ENCODE measurements around the gene TLCD3B. TPM values are rescaled to one million over a fixed set of nuclear protein-coding genes. Genes with fewer than 3 reads are reported as not detected.
A peak's percentile ranks its signal among the peaks of the same experiment; 100 is the strongest.

TLCD3B gene
- total and polyA plus RNA-seq, 2 of the 4 experiments (the other 2 are of a cell fraction) = 0.19 TPM; not detected in 1

GRCh38 chr16:30005341-30006094 lies 25.6 kb downstream of the TLCD3B start:
- Histone ChIP-seq H3K14ac (replicated peaks; ENCODE audit: low read depth, low read length) (no peak overlapping the region), H2AFZ (replicated peaks; ENCODE audit: low read length, poor library complexity) (peak overlapping the region; percentile 21), H3K79me1 (ENCODE audit: low read depth in 1 of 2, low read length in 2 of 2) (peaks cover 0 to 4% of the 10 kb centered on the region in 2 experiments; a peak in 1 of 4 replicates), H2AK9ac (replicated peaks; ENCODE audit: low read depth, low read length, poor library complexity) (peak overlapping the region; percentile 96), H4K5ac (ENCODE audit: low read depth, low read length) (no peak overlapping the region), H4K8ac (ENCODE audit: low read depth in 2 of 2, low read length in 2 of 2) (no peak overlapping the region), H3K36me3 (ENCODE audit: control insufficient read depth, insufficient read depth, low read length) (peaks cover 15% of the 10 kb centered on the region; the same call in 1 of the 2 replicates), H3K9me3 (ENCODE audit: control insufficient read depth, insufficient read depth, low read length) (no peaks in the 10 kb centered on the region), H2AK5ac (ENCODE audit: low read depth, low read length) (peak overlapping the region; percentile 67), H2BK20ac (ENCODE audit: low read depth, low read length) (no peak overlapping the region), H2BK120ac (ENCODE audit: low read depth, low read length) (no peak overlapping the region), H3K9me1 (ENCODE audit: insufficient read depth, low read length) (no peaks in the 10 kb centered on the region), H3K56ac (ENCODE audit: extremely low read depth, insufficient read depth, low read length) (no peak overlapping the region), H2BK15ac (ENCODE audit: low read depth, low read length) (no peak overlapping the region), H3K27ac (ENCODE audit: insufficient read depth, low read length) (no peak overlapping the region), H3K4ac (ENCODE audit: low read depth, low read length) (no peak overlapping the region), H3K9ac (ENCODE audit: low read depth, low read length) (no peak overlapping the region), H4K91ac (ENCODE audit: insufficient read depth, low read depth, low read length) (no peak overlapping the region), H3K18ac (ENCODE audit: low read depth, low read length) (no peak overlapping the region), H3K4me1 (ENCODE audit: control insufficient read depth, insufficient read depth, low read length) (no peaks in the 10 kb centered on the region; the same call in 1 of the 2 replicates), H3K23ac (ENCODE audit: low read depth, low read length) (no peak overlapping the region), H2BK5ac (ENCODE audit: low read depth, low read length, poor library complexity, severe bottlenecking) (no peak overlapping the region), H3K27me3 (ENCODE audit: control insufficient read depth, insufficient read depth, low read length) (peaks cover 12% of the 10 kb centered on the region), H3K4me3 (ENCODE audit: insufficient read depth, low read depth, low read length) (no peak overlapping the region), H3K4me2 (ENCODE audit: low read depth, low read length) (no peak overlapping the region), H4K20me1 (ENCODE audit: insufficient read depth, low read length) (no peaks in the 10 kb centered on the region; the same call in 1 of the 2 replicates)
- in situ Hi-C loops (cut with MboI; ENCODE audit: low sequenced_read_pairs) (no loop called here), dilution Hi-C loops (cut with HindIII; ENCODE audit: low sequenced_read_pairs, unreplicated experiment) (no loop called here), intact Hi-C loops (cut with micrococcal nuclease) (no loop called here)
- CTCF ChIA-PET = interaction anchor here (0.8 kb wide), 1 partner anchor 106 kb away, joined by 3 read pairs; the partner anchor contains the start of gene SEZ6L2
- ATAC-seq (ENCODE audit: low read depth) = peak; percentile 85
- WGBS, 2 experiments (ENCODE audit: extremely low coverage in 2 of 2, insufficient read length in 1 of 2) = 85% methylated on average over 22 of the region's 35 CpGs; no CpG with 5 or more reads in 1 of the 2 experiments
- POLR2A ChIA-PET (ENCODE audit: unreplicated experiment) = interaction anchor here (0.5 kb wide), 1 partner anchor 886 kb away, joined by 3 read pairs; no protein-coding TSS in a partner anchor
- no TSS peak for BruUV-seq (replicated peaks)
- DNase-seq = peak; percentile 31
- TF ChIP-seq NFE2L2 (IDR thresholded peaks at IDR 0.05; ENCODE audit: low read depth, low read length) (no peak), MAZ (IDR thresholded peaks at IDR 0.05; ENCODE audit: borderline replicate concordance, low read depth, low read length) (peak; percentile 29; the same call in 1 of the 2 replicates), BHLHE40 (IDR thresholded peaks at IDR 0.05; ENCODE audit: low read depth, low read length) (no peak), MXI1 (IDR thresholded peaks at IDR 0.05; ENCODE audit: borderline replicate concordance, low read depth, low read length) (no peak), CHD1 (IDR thresholded peaks at IDR 0.05; ENCODE audit: low read depth, low read length) (no peak), RAD21 (IDR thresholded peaks at IDR 0.05; ENCODE audit: low read length) (peak; percentile 64), MAFK (IDR thresholded peaks at IDR 0.05; ENCODE audit: low read depth, low read length) (no peak), POLR2A (IDR thresholded peaks at IDR 0.05; ENCODE audit: low read depth, low read length) (no peak), RFX5 (IDR thresholded peaks at IDR 0.05; ENCODE audit: low read depth, low read length) (no peak), ELK1 (IDR thresholded peaks at IDR 0.05; ENCODE audit: borderline replicate concordance, low read depth, low read length) (no peak), SMC3 (IDR thresholded peaks at IDR 0.05; ENCODE audit: low read depth, low read length) (peak; percentile 83), RCOR1 (IDR thresholded peaks at IDR 0.05; ENCODE audit: insufficient replicate concordance, low read length) (no peak)
- TF ChIP-seq, protein P1, sequence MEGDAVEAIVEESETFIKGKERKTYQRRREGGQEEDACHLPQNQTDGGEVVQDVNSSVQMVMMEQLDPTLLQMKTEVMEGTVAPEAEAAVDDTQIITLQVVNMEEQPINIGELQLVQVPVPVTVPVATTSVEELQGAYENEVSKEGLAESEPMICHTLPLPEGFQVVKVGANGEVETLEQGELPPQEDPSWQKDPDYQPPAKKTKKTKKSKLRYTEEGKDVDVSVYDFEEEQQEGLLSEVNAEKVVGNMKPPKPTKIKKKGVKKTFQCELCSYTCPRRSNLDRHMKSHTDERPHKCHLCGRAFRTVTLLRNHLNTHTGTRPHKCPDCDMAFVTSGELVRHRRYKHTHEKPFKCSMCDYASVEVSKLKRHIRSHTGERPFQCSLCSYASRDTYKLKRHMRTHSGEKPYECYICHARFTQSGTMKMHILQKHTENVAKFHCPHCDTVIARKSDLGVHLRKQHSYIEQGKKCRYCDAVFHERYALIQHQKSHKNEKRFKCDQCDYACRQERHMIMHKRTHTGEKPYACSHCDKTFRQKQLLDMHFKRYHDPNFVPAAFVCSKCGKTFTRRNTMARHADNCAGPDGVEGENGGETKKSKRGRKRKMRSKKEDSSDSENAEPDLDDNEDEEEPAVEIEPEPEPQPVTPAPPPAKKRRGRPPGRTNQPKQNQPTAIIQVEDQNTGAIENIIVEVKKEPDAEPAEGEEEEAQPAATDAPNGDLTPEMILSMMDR (conservative IDR thresholded peaks at IDR 0.05; ENCODE audit: low read depth, low read length) = peak; percentile 73
- TF ChIP-seq, protein P2, sequence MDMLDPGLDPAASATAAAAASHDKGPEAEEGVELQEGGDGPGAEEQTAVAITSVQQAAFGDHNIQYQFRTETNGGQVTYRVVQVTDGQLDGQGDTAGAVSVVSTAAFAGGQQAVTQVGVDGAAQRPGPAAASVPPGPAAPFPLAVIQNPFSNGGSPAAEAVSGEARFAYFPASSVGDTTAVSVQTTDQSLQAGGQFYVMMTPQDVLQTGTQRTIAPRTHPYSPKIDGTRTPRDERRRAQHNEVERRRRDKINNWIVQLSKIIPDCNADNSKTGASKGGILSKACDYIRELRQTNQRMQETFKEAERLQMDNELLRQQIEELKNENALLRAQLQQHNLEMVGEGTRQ (IDR thresholded peaks at IDR 0.05; ENCODE audit: low read depth, low read length) = no peak
